ENCODE measurements around the gene UAP1L1. TPM values are rescaled to one million over a fixed set of nuclear protein-coding genes. Genes with fewer than 3 reads are reported as not detected.

The UAP1L1 gene
- total and polyA plus RNA-seq, 9 of the 15 experiments (the other 6 are each of a cell fraction or from before 2014, with no cell fraction given): 0.20 to 8.6 (median 3.7) TPM

- TF ChIP-seq REST (IDR thresholded peaks at IDR 0.05; ENCODE audit: borderline replicate concordance): peak; percentile 63
- peak; percentile 17; the same call in 1 of the 2 replicates for TF ChIP-seq REST (CRISPR knock-in tag; IDR thresholded peaks at IDR 0.05; ENCODE audit: low read depth)
- TF ChIP-seq, protein P1, sequence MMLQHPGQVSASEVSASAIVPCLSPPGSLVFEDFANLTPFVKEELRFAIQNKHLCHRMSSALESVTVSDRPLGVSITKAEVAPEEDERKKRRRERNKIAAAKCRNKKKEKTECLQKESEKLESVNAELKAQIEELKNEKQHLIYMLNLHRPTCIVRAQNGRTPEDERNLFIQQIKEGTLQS (IDR thresholded peaks at IDR 0.05): no peak
- TF ChIP-seq, protein P1 (CRISPR knock-in tag; conservative IDR thresholded peaks at IDR 0.05): no peak
- TF ChIP-seq POLR2G (IDR thresholded peaks at IDR 0.05; ENCODE audit: low read depth, low read length): peak; percentile 20; the same call in 1 of the 2 replicates
- no peak for TF ChIP-seq POLR2A (conservative IDR thresholded peaks at IDR 0.05)
- TF ChIP-seq HNRNPL (IDR thresholded peaks at IDR 0.05; ENCODE audit: low read depth, low read length): peak; percentile 27; the same call in 1 of the 2 replicates
- TF ChIP-seq ARHGAP35 (IDR thresholded peaks at IDR 0.05; ENCODE audit: partially characterized antibody): no peak
- no peak for TF ChIP-seq VEZF1 (CRISPR knock-in tag; IDR thresholded peaks at IDR 0.05)
- TF ChIP-seq, protein P2, sequence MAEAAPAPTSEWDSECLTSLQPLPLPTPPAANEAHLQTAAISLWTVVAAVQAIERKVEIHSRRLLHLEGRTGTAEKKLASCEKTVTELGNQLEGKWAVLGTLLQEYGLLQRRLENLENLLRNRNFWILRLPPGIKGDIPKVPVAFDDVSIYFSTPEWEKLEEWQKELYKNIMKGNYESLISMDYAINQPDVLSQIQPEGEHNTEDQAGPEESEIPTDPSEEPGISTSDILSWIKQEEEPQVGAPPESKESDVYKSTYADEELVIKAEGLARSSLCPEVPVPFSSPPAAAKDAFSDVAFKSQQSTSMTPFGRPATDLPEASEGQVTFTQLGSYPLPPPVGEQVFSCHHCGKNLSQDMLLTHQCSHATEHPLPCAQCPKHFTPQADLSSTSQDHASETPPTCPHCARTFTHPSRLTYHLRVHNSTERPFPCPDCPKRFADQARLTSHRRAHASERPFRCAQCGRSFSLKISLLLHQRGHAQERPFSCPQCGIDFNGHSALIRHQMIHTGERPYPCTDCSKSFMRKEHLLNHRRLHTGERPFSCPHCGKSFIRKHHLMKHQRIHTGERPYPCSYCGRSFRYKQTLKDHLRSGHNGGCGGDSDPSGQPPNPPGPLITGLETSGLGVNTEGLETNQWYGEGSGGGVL (CRISPR knock-in tag; IDR thresholded peaks at IDR 0.05): no peak
- no peak for TF ChIP-seq RBM39 (optimal IDR thresholded peaks at IDR 0.05; ENCODE audit: low read depth, low read length)
- no peak for TF ChIP-seq NFRKB (IDR thresholded peaks at IDR 0.05; ENCODE audit: low read depth)
- no peak for TF ChIP-seq COPS2 (conservative IDR thresholded peaks at IDR 0.05)
These were observed 13.1 kb upstream of the UAP1L1 start (continued) for GRCh38 chr9:137064027-137064879.

Data from K562 (cell line).